GM13977 (cell line): Measurements from ENCODE around the gene ZAP70.
A peak's percentile ranks its signal among the peaks of the same experiment; 100 is the strongest.

Experiments used
- DNase-seq: peaks from one replicate; pipeline ENCODE4 v3.0.0; 2012; ENCODE audit warnings: low spot score
- in situ Hi-C: fragments of 300-500 bp; cut with MboI; formaldehyde crosslinking; loops from one replicate; pipeline ENCODE4 v1.12.0; 2022; ENCODE audit warnings: low sequenced_read_pairs, low pct_unique_long_range_greater_than_20kb, mixed read lengths, inconsistent platforms; ENCODE audit not compliant: unreplicated experiment
- TF ChIP-seq, protein P1 (sequence below): IDR thresholded peaks from 2 replicates; pipeline ENCODE4 v1.5.1; 2012; ENCODE audit warnings: mild to moderate bottlenecking, control low read depth; ENCODE audit not compliant: insufficient read depth; ENCODE audit errors: extremely low read depth, missing control alignments

Gene ZAP70

DNA sequence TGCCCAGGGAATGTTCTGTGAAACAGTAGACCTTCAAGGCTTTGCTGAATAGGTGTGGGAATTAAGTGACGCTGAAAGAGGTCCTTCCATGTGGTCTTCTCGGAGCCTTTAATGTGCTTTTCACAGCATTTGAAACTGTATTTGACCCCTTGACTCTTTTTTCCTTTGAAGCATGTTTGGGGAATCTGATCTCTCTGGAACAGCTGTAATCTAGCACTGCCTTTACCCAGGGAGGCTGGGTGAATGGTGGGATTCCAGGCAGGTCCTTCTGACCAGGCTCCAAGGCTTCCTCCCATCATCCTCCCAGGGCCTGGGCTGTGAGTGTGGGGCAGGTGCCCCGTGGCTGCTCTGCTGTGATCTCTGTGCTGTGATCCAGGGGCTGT is 4.2 kb downstream of the ZAP70 start:
- in situ Hi-C loops, result no loop called here
- TF ChIP-seq, protein P1, sequence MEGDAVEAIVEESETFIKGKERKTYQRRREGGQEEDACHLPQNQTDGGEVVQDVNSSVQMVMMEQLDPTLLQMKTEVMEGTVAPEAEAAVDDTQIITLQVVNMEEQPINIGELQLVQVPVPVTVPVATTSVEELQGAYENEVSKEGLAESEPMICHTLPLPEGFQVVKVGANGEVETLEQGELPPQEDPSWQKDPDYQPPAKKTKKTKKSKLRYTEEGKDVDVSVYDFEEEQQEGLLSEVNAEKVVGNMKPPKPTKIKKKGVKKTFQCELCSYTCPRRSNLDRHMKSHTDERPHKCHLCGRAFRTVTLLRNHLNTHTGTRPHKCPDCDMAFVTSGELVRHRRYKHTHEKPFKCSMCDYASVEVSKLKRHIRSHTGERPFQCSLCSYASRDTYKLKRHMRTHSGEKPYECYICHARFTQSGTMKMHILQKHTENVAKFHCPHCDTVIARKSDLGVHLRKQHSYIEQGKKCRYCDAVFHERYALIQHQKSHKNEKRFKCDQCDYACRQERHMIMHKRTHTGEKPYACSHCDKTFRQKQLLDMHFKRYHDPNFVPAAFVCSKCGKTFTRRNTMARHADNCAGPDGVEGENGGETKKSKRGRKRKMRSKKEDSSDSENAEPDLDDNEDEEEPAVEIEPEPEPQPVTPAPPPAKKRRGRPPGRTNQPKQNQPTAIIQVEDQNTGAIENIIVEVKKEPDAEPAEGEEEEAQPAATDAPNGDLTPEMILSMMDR, result no peak
- no peak for DNase-seq

DNA sequence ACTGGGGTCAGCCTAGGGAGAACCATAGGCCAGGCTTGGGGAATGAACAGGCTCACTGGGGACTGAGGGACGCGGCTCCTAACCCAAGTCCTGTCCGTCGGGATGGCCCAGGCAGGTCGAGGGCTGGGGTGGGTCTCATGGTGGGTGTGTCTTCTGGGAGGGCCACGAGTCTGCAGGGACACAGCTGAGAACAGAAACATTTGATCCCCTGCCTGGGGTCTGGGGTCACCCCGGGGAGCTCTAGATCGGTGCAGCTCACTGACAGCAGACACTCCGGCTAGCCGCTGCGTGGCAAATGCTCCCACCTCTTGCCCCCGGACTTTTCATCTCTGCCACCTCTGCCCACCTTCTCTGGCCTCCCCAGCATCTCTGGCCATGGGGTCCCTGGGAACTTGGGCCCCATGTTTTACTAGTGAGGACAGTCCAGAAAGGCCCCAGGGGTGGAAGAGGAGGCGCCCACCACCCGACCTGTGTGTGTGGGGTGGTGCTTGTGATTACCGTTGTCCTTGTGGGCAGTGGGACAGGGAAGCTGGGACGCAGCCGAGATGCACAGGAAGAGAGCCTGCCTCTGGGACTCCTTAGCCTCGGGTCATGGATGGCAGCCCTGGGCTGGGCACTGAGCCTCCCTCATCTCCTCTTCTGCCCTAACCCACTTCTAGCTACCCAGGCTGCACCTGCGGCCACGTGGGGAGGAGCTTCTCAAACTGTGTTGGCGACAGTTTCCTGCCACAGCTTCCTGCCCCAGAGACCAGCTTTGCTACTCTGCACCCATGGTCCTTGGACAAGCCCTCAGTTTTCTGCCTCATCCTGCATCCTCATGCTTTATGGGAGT is 4.9 kb downstream of the ZAP70 start:
- peak; percentile 73 for DNase-seq
- TF ChIP-seq, protein P1, result no peak
- in situ Hi-C loops, result no loop called here

DNA sequence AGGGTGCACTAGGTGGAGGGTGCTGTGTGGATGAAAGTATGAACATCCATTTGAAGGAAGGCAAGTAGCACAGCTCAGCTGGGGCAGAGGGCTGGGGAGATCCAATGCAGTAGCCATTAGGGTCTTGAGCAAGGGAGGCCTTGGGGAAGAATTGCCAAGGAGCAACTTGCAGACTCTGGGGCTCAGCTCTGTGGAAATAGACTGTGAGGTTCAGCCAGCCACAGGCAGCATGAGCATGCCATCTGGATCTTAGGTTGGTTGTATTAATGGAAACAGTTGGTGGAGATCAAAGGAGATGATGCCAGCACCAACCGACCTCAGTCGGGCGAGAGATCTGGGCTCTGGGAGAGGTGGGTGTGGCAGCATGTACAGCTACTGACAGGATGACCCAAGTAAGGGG is 5.6 kb downstream of the ZAP70 start:
- in situ Hi-C loops, result no loop called here
- TF ChIP-seq, protein P1, result no peak
- DNase-seq, result no peak

DNA sequence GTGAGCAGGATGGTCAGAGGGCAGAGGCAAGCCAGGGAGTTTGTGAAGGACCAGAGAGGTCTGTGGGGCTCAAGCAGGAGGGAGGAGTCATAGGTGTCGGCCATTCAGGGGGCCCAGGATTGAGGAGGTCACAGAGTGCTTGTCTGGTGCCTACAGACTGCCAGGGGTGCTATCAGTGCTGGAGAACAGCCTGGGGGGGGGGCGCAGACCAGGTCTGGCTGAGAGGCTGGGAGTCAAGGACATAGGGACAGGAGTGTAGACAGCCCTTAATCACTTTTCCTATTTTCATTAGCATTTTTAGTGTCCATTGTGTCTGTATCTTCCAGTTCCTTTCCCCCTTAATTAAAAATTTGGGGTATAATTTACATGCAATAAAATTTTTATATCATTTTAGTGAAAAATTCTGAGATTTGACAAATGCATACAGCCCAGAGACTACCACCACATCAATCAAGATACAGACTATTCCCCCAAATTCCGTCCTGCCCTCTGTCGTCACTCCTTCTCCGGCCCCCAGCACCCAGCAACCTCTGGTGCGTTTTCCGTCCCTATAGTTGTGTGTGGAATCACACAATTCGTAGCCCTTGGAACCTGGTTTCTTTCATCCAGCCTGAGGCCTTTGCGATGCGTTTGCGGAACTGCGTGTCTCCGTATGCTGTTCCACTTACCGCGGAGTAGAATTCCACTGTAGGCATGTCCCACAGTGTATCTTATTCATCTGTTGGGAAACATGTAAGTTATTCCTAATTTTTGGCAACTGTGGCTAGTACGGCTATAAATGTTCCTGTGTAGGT is 6.2 kb downstream of the ZAP70 start:
- DNase-seq, result no peak
- TF ChIP-seq, protein P1, result no peak
- in situ Hi-C loops, result no loop called here

DNA sequence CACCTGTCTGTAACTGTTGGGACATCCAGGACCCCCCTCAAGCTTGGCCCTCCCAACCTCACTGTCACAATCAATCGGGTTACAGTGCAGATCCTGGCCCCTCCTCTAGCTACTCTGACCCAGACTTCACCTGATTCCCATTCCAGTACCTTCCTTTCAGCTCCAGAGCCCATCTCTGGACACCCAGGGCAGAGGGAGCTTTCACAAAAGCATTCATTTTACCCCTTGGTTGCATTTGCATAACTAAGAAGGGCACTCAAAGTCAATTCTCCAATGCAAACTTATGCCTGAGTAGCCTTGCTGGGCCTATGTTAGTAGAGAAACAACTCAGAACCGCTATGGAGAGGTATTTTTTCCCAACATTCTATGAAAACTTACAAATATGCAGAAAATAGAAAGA is 7.4 kb downstream of the ZAP70 start:
- in situ Hi-C loops, result no loop called here

DNA sequence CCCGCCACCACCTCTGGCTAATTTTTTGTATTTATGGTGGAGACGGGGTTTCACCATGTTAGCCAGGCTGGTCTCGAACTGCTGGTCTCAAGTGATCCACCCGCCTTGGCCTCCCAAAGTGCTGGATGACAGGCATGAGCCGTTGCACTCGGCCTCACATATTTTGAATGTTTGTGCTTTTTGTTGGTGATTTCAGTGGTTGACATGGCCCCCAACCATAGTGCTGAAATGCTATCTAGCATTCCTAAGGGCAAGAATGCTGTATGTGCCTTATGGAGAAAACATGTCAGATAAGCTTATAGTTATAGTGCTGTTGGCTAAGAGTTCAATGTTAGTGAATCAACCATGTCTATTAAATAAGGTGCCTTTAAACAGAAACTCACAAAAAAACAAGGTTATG is 8.9 kb downstream of the ZAP70 start:
- DNase-seq, result no peak
- in situ Hi-C loops, result no loop called here
- TF ChIP-seq, protein P1, result no peak

More for the DNA sequence above, 7.4 kb downstream of the ZAP70 start:
- TF ChIP-seq, protein P1, result no peak
- DNase-seq, result no peak
